ENCODE measurements around the gene ARID1B.

GRCh38 chr6:156883497-156884252 is 106.5 kb downstream of the ARID1B start:
- TF ChIP-seq GATA2 (IDR thresholded peaks at IDR 0.05; ENCODE audit: low read depth, low read length), result no peak
- no peak for TF ChIP-seq GATA3 (IDR thresholded peaks at IDR 0.05; ENCODE audit: low read depth, low read length)
